Measurements from ENCODE around the gene LGSN. TPM values are rescaled to one million over a fixed set of nuclear protein-coding genes. Genes with fewer than 3 reads are reported as not detected.

LGSN gene
- total and polyA plus RNA-seq, 2 of the 13 experiments (the other 11 are each of a cell fraction or from before 2014, with no cell fraction given) = 0.13 to 0.63 TPM

DNA sequence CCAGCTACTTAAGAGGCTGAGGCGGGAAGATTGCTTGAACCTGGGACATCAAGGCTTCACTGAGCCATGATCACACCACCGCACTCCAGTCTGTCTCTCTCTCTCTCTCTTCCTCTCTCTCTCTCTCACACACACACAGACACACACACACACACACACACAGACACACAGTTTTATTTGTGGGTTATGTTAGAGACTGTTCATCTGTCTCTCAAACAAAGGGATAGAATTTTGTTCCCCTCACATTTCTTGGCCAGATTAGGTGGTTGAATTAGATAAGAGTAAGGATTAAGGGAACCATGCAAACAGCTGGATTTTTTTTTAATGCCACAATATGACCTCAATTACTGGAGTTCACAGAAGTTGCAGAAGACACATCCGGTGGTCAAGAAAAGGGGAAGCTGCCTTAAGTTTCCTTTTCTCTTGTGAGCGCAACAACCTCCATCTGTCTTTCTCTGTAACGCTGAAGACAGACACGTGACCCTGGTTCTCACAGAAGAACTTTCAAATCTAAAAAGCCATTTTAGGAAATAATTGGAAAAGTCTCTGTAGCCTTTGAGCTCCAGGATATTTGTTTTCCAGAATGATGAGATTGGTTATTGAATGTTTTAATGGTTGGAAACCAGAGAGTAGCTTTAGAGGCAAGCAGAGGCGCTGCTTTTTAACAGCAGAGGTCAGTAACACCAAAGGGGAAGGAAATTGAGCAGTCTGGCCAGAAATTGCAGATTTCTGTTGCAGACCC is 32.9 kb upstream of the LGSN start (continued):
- TF ChIP-seq DZIP1 (CRISPR knock-in tag; IDR thresholded peaks at IDR 0.05) = no peak
- TF ChIP-seq RFX1 (IDR thresholded peaks at IDR 0.05) = no peak
- peak; percentile 64; the same call in 1 of the 2 replicates for TF ChIP-seq HOXA3 (CRISPR knock-in tag; IDR thresholded peaks at IDR 0.05)
- TF ChIP-seq ZNF281 (CRISPR knock-in tag; IDR thresholded peaks at IDR 0.05; ENCODE audit: borderline replicate concordance) = no peak
- no peak for TF ChIP-seq CSRNP1 (CRISPR knock-in tag; IDR thresholded peaks at IDR 0.05)
- no peak for TF ChIP-seq ZNF629 (CRISPR knock-in tag; conservative IDR thresholded peaks at IDR 0.05)
- no peak for TF ChIP-seq ATF5 (CRISPR knock-in tag; IDR thresholded peaks at IDR 0.05; ENCODE audit: low read depth)
- no peak for TF ChIP-seq RBM39 (IDR thresholded peaks at IDR 0.05; ENCODE audit: low read depth, low read length, poor library complexity, severe bottlenecking)
- no peak for TF ChIP-seq ZNF280B (CRISPR knock-in tag; IDR thresholded peaks at IDR 0.05; ENCODE audit: borderline replicate concordance)
- TF ChIP-seq RXRB (CRISPR knock-in tag; IDR thresholded peaks at IDR 0.05; ENCODE audit: borderline replicate concordance) = peak; percentile 79
- TF ChIP-seq MYNN (CRISPR knock-in tag; IDR thresholded peaks at IDR 0.05; ENCODE audit: low read depth) = no peak
- TF ChIP-seq, protein P1, sequence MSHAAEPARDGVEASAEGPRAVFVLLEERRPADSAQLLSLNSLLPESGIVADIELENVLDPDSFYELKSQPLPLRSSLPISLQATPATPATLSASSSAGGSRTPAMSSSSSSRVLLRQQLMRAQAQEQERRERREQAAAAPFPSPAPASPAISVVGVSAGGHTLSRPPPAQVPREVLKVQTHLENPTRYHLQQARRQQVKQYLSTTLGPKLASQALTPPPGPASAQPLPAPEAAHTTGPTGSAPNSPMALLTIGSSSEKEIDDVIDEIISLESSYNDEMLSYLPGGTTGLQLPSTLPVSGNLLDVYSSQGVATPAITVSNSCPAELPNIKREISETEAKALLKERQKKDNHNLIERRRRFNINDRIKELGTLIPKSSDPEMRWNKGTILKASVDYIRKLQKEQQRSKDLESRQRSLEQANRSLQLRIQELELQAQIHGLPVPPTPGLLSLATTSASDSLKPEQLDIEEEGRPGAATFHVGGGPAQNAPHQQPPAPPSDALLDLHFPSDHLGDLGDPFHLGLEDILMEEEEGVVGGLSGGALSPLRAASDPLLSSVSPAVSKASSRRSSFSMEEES (CRISPR knock-in tag; IDR thresholded peaks at IDR 0.05) = peak; percentile 24; the same call in 1 of the 2 replicates
- TF ChIP-seq POGZ (CRISPR knock-in tag; IDR thresholded peaks at IDR 0.05) = peak; percentile 81
- TF ChIP-seq POLR2AphosphoS2 (IDR thresholded peaks at IDR 0.05; ENCODE audit: low read depth, low read length) = no peak
- TF ChIP-seq ZNF331 (CRISPR knock-in tag; IDR thresholded peaks at IDR 0.05) = peak; percentile 67; the same call in 1 of the 2 replicates
- TF ChIP-seq SMC3 (IDR thresholded peaks at IDR 0.05; ENCODE audit: low read length) = peak; percentile 100
- 0 out of 2 replicates have a peak, but pooled peaks have one; percentile 15 for TF ChIP-seq MEF2D (CRISPR knock-in tag; IDR thresholded peaks at IDR 0.05)
- TF ChIP-seq ZIK1 (CRISPR knock-in tag; IDR thresholded peaks at IDR 0.05; ENCODE audit: borderline replicate concordance, low read depth) = no peak

Data from HepG2 (cell line).